Panc1 (cell line): ENCODE results near the gene MATN1. TPM values are rescaled to one million over a fixed set of nuclear protein-coding genes. Genes with fewer than 3 reads are reported as not detected.

Experiments used
- ATAC-seq: fragments of 200-7000 bp; cut with Tn5 transposase; 2 replicates; pipeline ENCODE4 v1.9.1; 2020; ENCODE audit warnings: mild to moderate bottlenecking, moderate library complexity
- BruUV-seq: library from RNA; stranded (reverse); fragments of 400-500 nt; replicated peaks from 2 replicates; lab custom pipeline; 2021; lab: Mats Ljungman, UMichigan
- CTCF ChIA-PET: fragments of 300-600 bp; sonication (Branson Sonifier 250); formaldehyde crosslinking; loops from one replicate; lab custom pipeline; 2022; ENCODE audit warnings: antibody characterized with exemption; lab: Charles Lee
- POLR2A ChIA-PET: fragments of 300-600 bp; sonication (Branson Sonifier 250); formaldehyde crosslinking; loops from one replicate; lab custom pipeline; 2022; ENCODE audit warnings: antibody characterized with exemption; lab: Charles Lee
- DNase-seq: peaks from one replicate; pipeline ENCODE4 v3.0.0-alpha.2; 2010; ENCODE audit warnings: low read depth, low spot score
- H3K27ac ChIP-seq: 2 replicates; pipeline ENCODE4 v1.5.1; 2011; ENCODE audit warnings: mild to moderate bottlenecking, low read length, inconsistent platforms
- H3K27me3 ChIP-seq: fragments of 200-500 bp; sonication (Bioruptor generic); 2 replicates; pipeline ENCODE4 v1.6.0; 2014; ENCODE audit warnings: low read length, inconsistent platforms; ENCODE audit not compliant: control insufficient read depth, insufficient read depth
- H3K36me3 ChIP-seq: fragments of 200-500 bp; sonication (Bioruptor generic); 2 replicates; pipeline ENCODE4 v1.5.1; 2014; ENCODE audit warnings: inconsistent platforms, mild to moderate bottlenecking, low read length, moderate library complexity; ENCODE audit not compliant: control insufficient read depth, insufficient read depth
- H3K4me1 ChIP-seq: 2 replicates; pipeline ENCODE4 v1.5.1; 2011; ENCODE audit warnings: inconsistent platforms, mild to moderate bottlenecking, low read length, moderate library complexity; ENCODE audit not compliant: control insufficient read depth, insufficient read depth
- H3K4me3 ChIP-seq, 2 experiments: 2 replicates each; pipeline ENCODE4 v1.5.1; 2011 to 2012; ENCODE audit warnings: low read depth in 2 of 2, low read length in 2 of 2, mild to moderate bottlenecking in 2 of 2, inconsistent platforms in 1 of 2, moderate library complexity in 1 of 2
- H3K9me3 ChIP-seq: fragments of 200-500 bp; sonication (Bioruptor generic); 2 replicates; pipeline ENCODE4 v1.5.1; 2014; ENCODE audit warnings: low read depth, mild to moderate bottlenecking, inconsistent platforms, low read length, moderate library complexity; ENCODE audit not compliant: control insufficient read depth, insufficient read depth
- CTCF ChIP-seq: fragments of 450-650 bp; IDR thresholded peaks from 2 replicates; pipeline ENCODE4 v1.5.1; 2017; ENCODE audit warnings: mild to moderate bottlenecking
- POLR2AphosphoS5 ChIP-seq: IDR thresholded peaks from 2 replicates; pipeline ENCODE4 v1.6.1; 2012; ENCODE audit warnings: mild to moderate bottlenecking, low read depth, low read length, moderate library complexity
- REST ChIP-seq, 2 experiments: IDR thresholded peaks; 2 replicates each; pipeline ENCODE4 v1.6.1; 2011 to 2012; ENCODE audit warnings: low read depth in 2 of 2, control low read depth in 1 of 2, low read length in 1 of 2, mild to moderate bottlenecking in 1 of 2, moderate library complexity in 1 of 2; ENCODE audit not compliant: insufficient read depth in 1 of 2
- SIN3A ChIP-seq: IDR thresholded peaks from 2 replicates; pipeline ENCODE4 v1.6.1; 2012; ENCODE audit warnings: low read depth, mild to moderate bottlenecking, low read length, moderate library complexity, borderline replicate concordance; ENCODE audit not compliant: insufficient read depth
- TCF7L2 ChIP-seq: IDR thresholded peaks from 2 replicates; pipeline ENCODE4 v1.6.1; 2011; ENCODE audit warnings: mild to moderate bottlenecking, low read depth, low read length, inconsistent platforms
- in situ Hi-C: cut with HindIII; loops from 2 replicates; pipeline ENCODE4 v1.10.0; 2016; ENCODE audit warnings: low sequenced_read_pairs, low pct_unique_long_range_greater_than_20kb
- intact Hi-C: fragments of 100-400 bp; cut with micrococcal nuclease; formaldehyde crosslinking; loops from one replicate; pipeline ENCODE4 v1.10.0; 2022; ENCODE audit not compliant: unreplicated experiment
- total RNA-seq: library from RNA; stranded (reverse); gene quantifications from one replicate; pipeline ENCODE4 v1.2.1, GENCODE V29; 2021; ENCODE audit not compliant: unreplicated experiment

MATN1 gene
- total RNA-seq, 1 experiment from 2014 or later: 0.59 TPM

GRCh38 chr1:30704765-30705509 lies 18.4 kb downstream of the MATN1 start:
- intact Hi-C loops: loop anchor here (5.0 to 10.0 kb wide), 3 partner anchors 600 to 1468 kb away; partner anchors contain the start of gene PTPRU
- DNase-seq (no peak), ATAC-seq (no peak)
- Histone ChIP-seq H3K27me3 (no peaks in the 10 kb centered on the region; the same call in 1 of the 2 replicates), H3K27ac (no peak overlapping the region), H3K4me1 (no peaks in the 10 kb centered on the region; the same call in 1 of the 2 replicates), H3K4me3 (no peak overlapping the region), H3K9me3 (no peaks in the 10 kb centered on the region), H3K36me3 (no peaks in the 10 kb centered on the region)
- BruUV-seq: no TSS peak
- ChIA-PET CTCF (no interaction called here), POLR2A (no interaction called here)
- TF ChIP-seq CTCF (no peak), REST (IDR thresholded peaks at IDR 0.05; ENCODE audit: insufficient read depth in 1 of 2, low read depth in 2 of 2, low read length in 1 of 2) (no peak), POLR2AphosphoS5 (no peak), SIN3A (no peak), TCF7L2 (no peak)
- in situ Hi-C loops: no loop called here

GRCh38 chr1:30704271-30704670 lies 19.1 kb downstream of the MATN1 start:
- Histone ChIP-seq H3K9me3 (no peaks in the 10 kb centered on the region), H3K36me3 (no peaks in the 10 kb centered on the region), H3K4me1 (no peaks in the 10 kb centered on the region; the same call in 1 of the 2 replicates), H3K27me3 (no peaks in the 10 kb centered on the region; the same call in 1 of the 2 replicates), H3K4me3 (no peak overlapping the region), H3K27ac (no peak overlapping the region)
- in situ Hi-C loops: no loop called here
- no peak for ATAC-seq
- BruUV-seq: no TSS peak
- ChIA-PET POLR2A (no interaction called here), CTCF (no interaction called here)
- DNase-seq: no peak
- intact Hi-C loops: loop anchor here (10.0 kb wide), 1 partner anchor 599 kb away; no protein-coding TSS in a partner anchor
- TF ChIP-seq POLR2AphosphoS5 (no peak), SIN3A (no peak), REST (IDR thresholded peaks at IDR 0.05; ENCODE audit: insufficient read depth in 1 of 2, low read depth in 2 of 2, low read length in 1 of 2) (no peak), CTCF (no peak), TCF7L2 (no peak)
